Astrocyte (in vitro differentiated cells and primary cell): ENCODE measurements around the gene PODN.

ENCODE experiments used
- CTCF ChIP-seq: IDR thresholded peaks from 2 replicates; pipeline ENCODE4 v1.5.1; 2011; ENCODE audit warnings: low read depth, mild to moderate bottlenecking, inconsistent platforms, low read length, moderate library complexity; ENCODE audit not compliant: insufficient read depth
- EZH2 ChIP-seq: IDR thresholded peaks from 2 replicates; pipeline ENCODE4 v1.6.1; 2012; ENCODE audit warnings: mild to moderate bottlenecking, low read length, inconsistent platforms; ENCODE audit not compliant: insufficient read depth

- TF ChIP-seq CTCF (no peak), EZH2 (no peak)
These were observed 10.3 kb upstream of the PODN start for GRCh38 chr1:53051676-53052075.
